GM18867 (cell line): Measurements from ENCODE around the gene ABCA10.
"Not testable (repeated sequence)": the region's sequence is repeated elsewhere in the genome, so short reads cannot be mapped to it uniquely, and the experiment has no call there.

Source experiments
- ATAC-seq: cut with Tn5 transposase; IDR thresholded peaks from one replicate; pipeline ENCODE4 v1.9.1; 2021; ENCODE audit warnings: mild to moderate bottlenecking, moderate library complexity; ENCODE audit not compliant: unreplicated experiment

ABCA10 gene, protein sequence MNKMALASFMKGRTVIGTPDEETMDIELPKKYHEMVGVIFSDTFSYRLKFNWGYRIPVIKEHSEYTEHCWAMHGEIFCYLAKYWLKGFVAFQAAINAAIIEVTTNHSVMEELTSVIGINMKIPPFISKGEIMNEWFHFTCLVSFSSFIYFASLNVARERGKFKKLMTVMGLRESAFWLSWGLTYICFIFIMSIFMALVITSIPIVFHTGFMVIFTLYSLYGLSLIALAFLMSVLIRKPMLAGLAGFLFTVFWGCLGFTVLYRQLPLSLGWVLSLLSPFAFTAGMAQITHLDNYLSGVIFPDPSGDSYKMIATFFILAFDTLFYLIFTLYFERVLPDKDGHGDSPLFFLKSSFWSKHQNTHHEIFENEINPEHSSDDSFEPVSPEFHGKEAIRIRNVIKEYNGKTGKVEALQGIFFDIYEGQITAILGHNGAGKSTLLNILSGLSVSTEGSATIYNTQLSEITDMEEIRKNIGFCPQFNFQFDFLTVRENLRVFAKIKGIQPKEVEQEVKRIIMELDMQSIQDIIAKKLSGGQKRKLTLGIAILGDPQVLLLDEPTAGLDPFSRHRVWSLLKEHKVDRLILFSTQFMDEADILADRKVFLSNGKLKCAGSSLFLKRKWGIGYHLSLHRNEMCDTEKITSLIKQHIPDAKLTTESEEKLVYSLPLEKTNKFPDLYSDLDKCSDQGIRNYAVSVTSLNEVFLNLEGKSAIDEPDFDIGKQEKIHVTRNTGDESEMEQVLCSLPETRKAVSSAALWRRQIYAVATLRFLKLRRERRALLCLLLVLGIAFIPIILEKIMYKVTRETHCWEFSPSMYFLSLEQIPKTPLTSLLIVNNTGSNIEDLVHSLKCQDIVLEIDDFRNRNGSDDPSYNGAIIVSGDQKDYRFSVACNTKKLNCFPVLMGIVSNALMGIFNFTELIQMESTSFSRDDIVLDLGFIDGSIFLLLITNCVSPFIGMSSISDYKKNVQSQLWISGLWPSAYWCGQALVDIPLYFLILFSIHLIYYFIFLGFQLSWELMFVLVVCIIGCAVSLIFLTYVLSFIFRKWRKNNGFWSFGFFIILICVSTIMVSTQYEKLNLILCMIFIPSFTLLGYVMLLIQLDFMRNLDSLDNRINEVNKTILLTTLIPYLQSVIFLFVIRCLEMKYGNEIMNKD (N-terminal part only)

DNA sequence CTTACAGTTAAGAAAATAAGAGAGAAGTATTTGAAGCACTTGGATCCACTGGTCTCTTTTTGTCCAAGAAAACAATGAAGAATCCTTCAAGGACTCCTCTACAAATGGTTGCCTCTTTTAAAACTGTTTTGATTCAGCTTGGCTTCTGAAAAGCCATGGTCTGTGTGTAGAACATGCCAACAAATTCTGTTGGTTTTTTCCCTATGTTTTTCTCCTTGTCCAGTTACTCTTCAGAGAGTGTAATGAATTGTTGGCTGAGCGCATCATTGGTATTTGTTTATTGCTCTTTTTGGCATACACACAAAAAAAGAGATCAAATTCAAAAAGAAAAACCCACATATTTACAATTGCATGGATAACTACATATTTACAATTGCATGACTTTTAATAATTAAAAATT, at the start of gene ABCA10:
ABCA10 (minus strand) TSS at position 249 of the 400 bp plus-strand sequence. CDS start 3,466 bp downstream, outside the sequence.
- no peak for ATAC-seq

DNA sequence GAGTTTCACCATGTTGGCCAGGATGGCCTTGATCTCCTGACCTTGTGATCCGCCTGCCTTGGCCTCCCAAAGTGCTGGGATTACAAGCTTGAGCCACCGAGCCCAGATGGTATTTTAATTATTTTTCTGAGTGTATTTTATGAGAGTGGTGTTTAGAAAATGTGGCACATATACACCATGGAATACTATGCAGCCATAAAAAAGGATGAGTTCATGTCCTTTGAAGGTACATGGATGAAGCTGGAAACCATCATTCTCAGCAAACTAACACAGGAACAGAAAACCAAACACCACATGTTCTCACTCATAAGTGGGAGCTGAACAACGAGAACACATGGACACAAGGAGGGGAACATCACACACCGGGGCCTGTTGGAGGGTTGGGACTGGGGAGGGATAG, 47.7 kb upstream of the ABCA10 start:
- not testable (repeated sequence) for ATAC-seq

DNA sequence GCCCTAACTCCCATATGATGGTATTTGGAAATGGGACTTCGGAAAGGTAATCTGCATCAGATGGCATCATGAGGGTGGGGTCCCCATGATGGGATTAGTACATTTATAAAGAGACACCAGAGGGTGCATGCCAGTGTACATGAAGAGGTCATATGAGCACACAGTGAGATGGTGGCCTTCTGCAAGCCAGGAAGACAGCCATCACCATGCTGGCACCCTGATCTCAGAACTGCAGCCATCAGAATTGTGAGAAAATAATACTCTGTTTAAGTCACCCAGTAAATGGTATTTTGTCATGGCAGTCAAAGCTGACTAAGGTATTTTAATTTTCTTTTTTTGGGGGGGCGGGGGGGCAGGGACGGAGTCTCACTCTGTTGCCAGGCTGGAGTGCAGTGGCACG, 47.1 kb upstream of the ABCA10 start:
- ATAC-seq, result no peak

DNA sequence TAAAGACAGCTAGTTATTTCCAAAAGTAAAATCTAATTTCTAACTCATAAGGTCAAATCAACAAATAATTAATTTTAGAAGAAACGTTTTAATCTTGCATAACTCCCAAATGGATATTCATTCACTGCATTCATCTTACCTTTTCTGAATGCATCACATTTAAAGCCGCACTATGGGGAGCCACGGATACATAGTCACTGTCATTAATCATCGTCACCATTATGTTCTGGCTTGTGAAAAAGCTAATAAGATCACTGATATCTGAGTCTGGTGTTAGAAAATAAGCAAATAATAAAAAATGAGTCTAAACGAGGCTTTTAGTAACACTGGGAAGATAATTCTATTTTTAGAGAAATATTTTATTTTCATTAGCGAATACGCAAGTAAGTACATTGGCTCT, 42.4 kb upstream of the ABCA10 start:
- ATAC-seq, result no peak

DNA sequence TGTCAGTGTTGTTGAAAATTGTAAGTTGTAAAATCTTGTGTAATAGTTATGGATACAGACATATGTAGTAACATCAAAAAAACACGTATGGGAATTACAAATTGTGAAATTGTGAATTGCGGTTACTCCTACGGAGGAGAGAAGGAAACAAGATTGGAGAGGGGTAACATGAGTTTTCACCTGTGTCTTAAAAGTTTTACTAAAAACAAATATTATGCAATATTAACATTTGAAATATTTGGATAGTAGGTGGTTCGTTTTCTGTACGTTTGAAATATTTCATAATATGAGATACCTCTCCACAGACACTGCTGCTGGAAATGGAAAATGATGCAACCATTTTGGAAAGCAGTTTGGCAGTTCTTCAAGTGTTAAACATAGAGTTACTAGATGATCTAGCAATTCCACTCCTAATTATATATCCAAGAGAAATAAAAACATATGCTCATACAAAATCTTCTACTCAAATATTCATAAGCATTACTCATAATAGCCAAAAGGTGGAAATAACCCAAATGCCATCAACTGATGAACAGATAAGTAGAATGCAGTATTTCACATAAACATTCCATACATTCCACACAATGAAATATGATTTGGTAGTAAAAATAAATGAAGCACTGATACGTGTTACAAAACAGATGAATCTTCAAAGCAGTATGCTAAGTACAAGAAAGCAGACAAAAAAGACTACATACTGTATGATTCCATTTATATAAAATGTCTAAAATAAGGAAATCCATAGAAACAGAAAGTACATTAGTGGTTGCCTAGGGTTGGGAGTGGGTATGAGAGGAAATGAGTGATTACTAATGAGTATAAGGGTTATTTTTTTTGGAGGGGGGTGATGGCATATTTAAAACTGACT, 40.7 kb upstream of the ABCA10 start:
- ATAC-seq, result no peak

DNA sequence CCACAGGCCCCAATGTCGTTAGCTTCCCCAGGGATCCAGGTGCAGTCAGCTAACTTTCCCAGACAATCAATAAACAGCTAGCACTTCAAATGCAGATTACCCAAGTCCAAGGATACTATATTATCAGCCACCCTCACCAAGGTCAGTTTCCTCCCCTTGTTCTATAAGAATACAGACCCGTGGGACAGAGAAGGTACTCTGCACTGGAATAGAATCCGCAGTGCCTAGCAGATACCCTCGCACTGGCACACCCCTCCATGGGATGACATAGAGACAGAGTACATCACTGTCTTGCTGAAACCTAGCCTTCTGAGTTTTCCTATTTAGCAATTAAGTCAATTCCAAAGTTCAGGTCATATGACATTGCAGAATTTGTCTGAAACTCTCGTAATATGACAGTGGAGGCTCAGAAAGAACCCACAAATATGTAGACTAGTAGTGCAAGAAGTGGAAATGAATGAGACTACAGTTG, 40.0 kb upstream of the ABCA10 start:
- ATAC-seq, result no peak

DNA sequence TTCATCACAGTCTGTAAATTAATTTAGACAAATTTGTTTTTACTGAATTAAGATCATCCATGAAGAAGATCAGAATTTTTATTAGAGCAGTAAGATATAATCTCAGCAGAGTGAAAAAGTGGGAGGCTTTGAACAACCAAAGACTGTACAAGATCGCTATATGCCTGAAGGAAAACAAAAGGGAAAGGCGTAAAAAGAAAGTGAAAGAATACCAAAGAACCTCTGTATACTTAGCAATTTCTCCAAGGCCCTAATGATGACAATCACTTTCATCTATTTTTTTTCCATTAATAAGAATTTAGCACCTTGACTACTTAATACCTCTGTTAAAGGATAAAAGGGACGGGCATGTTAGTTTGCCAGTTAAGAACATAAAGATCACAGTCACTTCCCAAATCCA, 38.6 kb upstream of the ABCA10 start:
- ATAC-seq, result no peak

DNA sequence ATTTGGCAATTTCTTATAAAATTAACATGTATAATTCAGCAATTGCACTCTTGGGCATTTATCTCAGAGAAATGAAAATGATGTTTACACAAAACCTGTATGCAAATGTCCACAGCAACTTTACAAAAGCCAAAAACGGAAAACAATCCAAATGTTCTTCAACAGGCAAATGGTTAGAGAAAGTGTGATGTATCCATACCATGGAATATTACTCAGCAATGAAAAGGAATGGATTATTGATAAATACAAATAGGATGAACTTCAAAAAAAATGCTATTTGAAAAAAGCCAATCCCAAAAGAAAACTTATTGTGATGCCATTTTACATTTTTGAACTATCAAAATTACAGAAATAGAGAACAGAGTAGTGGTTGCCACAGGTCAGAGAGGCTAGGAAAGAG, 37.2 kb upstream of the ABCA10 start:
- ATAC-seq, result no peak

DNA sequence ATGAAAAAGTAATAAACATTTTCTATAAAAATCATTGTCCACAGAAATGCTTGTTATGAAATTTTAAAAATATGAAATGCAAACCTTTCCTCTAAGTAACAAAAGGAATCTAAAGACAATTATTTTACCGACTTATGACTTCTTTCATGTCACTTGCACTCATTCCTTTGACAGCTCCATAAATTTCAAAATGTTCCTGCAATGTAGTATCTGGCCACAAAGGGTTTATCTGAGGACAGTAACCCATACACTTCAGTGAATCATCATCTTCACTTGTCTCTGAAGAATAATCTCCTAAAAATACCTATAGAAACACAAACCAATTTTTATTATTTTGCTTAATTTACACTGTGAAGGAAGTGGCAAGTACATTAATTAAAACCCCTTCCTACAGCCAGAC, 25.6 kb upstream of the ABCA10 start:
- ATAC-seq, result no peak

DNA sequence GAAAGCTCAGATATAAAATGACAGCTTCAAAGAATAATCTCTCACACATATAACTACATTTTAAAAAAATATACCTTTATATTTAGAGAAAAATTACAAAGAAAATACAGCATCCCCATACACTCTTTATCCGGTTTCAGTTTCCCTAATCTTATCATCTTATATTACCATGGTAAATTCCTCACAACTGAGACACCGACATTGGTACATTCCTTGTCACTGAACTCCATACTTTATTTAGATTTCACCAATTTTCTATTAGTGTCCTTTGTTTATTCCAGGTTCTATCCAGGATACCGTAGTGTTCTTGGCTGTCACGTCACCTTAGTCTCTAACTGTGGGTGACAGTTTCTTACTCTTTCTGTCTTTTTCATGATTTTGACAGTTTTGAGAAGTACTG, 22.0 kb upstream of the ABCA10 start:
- ATAC-seq, result no peak

DNA sequence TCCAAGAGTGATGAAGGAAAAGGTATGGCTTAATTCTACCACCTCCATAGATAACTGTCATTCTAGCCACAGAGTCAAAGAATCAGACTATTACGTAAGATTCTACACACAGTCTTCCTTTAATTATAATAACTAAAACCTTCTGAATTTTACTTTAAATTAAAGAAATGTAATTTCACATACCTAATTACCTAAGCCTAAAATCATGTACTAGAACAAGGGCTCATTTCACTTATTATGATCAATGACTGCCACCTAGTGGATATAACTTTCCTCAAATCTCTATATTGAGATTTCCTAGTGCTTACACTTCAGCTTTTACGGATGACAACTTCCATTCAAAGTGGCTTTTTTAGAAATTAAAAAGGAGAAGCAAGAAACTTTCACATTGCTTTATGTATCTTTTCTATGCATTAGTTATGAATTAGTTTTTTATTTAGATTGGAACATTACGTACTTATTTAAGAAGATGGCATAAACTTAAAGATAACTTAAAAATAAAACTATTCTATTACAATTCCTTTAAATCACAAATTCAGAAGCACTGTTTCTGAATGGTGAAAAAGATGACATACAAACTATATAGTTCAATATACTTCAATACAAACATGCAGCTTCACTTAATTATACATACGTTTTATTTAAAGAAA, 18.2 kb upstream of the ABCA10 start:
- ATAC-seq, result peak; percentile 66

DNA sequence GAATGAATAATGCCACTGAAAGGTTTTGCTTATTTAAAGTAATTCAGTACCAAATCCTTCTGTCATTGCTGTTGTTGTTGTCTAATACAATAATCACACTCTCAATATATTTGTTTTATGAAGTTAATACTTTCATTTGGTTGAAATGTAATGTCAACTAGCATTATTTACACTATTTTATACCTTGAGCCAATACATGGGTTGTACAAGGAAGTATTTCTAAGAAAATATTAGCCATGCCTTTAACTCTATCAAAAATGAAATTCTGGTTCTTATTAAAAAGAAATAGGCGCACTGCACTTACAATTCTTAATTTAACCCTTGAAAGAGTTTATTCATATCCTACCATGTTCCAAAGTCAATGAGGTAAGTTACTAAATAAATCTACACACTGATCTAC, 17.6 kb upstream of the ABCA10 start:
- no peak for ATAC-seq

DNA sequence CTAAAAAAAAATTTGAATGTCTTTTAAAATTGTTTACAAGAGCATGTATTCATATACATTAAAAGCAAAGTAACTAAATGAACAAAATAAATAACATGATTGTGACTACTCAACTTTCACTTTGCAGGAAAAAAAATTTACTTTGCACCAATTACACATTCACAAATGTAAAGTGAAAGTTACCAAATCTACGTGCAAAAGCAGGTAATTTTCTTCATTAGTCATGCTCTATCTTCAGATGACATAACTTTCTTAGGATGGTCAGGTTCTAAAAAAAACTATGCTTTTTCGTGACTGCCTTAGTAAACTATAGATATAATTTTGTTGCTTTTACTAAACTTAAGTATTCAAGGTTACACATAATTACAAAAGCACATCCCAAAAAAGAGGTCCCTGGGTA, 17.0 kb upstream of the ABCA10 start:
- ATAC-seq, result no peak

DNA sequence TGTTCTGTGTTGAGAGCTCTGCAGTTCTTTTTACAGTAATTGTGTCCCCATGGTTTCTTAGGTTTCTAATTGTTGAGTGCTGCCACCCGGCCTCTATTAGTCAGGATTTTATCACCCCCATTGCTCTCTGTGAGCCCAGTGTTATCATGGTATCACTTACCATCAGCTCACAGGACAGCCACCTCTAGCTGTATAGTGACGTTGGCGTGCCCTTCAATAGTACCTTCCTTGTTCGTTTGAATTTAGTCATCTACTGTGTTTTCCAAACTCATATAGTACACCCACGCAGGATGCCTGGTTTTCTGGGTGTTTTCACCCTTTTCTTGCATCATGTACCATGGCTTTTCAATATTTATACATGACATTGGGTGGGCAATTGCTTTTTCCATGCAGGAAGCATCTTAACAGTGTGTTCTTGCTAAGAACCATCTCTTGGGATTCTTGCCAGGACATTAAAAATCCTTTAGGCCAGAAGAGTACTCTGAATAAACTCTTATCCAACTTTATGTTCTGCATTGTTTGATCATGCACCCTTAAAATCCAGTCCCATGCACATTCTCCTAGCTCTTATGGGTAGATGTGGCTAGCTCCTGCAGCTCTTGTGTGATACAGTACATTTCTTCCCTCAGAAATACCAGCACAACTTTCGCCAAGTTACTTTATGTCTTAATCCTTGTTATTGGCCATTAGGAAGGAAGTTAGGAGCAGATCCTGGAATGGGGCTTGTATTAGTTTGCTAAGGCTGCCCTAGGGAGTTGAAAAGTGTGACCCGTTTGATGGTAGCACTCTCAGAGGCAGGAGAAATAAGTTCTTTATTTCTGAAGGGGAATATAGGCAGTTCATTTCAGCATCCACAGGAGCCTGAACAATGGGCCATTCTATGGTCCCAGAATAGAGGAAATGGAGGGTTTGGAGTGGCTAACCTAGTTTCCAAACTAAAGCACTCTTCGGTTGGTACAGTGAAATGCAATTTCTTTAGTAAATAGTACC, 11.3 kb upstream of the ABCA10 start:
- ATAC-seq, result no peak

DNA sequence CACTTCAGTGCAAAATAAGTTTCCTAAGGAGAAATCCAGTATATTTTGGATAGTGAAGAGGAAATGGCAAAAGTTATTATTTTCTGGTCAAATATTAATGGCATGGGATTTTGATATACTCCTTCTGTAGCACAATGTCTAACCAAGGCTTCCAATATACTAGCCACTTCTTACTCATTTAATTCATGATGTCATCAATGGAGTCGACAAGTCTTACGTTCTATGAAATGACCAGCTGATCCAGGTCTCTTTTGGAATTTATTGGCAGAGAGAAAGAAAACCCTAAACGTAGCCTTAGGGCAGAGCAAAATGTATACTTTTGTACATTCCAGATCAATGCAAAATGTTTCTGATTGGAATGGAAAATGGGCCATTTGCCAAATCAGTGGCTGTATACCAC, 8.3 kb upstream of the ABCA10 start:
- no peak for ATAC-seq

DNA sequence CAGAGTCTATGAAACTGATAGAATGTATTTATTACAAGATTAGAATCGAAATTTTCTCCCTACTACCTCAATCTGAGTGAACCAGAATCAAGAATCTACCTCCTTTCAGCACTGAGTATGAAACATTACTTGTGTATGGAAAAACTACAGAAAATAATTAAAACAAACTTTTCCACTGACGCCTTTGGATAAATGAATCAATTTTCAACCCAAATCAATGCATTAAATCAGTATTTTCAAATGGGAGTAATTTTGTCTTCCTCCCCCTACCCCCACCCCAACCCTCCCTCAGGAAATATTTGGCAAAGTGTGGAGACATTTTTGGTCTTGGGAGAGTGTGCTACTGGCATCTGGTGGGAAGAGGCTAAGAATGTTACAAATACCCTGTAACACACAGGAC, 7.8 kb upstream of the ABCA10 start:
- ATAC-seq, result no peak

DNA sequence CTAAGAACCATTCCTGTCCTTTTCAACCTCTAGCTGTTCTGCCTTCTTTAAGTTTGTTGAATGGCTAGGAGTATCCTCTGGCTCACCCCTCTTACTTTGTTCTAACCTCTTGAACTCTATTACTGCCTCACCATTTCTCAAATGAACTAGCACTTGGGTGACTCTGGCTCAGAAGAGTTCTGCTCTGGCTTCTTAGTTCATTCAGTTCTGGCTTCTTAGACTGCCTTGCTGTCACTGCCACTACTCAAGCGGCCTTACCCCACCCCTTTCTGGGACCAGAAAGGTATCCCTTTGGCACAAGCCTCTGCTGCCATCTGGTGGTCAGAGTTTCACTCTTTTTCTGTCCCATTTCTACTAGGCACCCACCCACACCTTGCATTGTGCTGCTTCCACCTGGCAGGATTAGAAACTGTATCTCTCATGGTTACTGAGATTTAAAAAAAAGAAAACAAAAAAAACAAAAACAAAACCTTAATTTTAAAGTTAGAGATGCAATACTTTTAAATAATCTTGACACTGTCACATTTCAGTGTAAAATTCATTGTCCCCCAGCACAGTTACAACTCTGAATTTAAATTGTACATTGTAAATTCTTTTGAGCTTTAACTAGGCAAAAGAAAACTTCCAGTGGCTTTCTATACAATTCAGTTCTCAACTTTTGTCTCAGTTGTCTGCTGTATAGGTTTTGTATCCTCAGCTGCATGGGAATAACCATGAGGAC, 6.9 kb upstream of the ABCA10 start:
- ATAC-seq, result peak; percentile 94

DNA sequence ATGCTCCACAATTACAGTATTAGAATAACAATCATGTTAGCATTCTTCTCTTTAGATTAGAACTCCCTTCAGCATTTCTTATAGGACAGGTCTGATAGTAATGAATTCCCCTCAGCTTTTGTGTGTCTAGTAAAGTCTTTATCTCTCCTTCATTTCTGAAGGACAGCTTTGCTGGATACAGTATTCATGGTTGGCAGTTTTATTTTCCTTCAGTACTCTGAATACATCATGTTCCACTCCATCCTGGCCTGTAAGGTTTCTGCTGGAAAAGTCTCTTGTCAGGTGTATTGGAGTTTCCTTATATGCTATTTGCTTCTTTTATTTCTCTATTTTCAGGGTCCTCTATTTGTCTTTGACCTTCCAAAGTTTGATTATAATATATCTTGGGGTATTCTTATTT, 4.0 kb upstream of the ABCA10 start:
- ATAC-seq, result no peak
